ENCODE data around the gene EEF1AKMT2.

- TF ChIP-seq ZBTB26 (CRISPR knock-in tag; IDR thresholded peaks at IDR 0.05) (no peak), CTCF (IDR thresholded peaks at IDR 0.05 in 2 of 3, conservative IDR thresholded peaks at IDR 0.05 in 1 of 3; ENCODE audit: insufficient read depth in 2 of 3, low read depth in 1 of 3, low read length in 3 of 3) (no peak), SMAD1 (IDR thresholded peaks at IDR 0.05; ENCODE audit: low read depth, low read length, partially characterized antibody) (no peak), SP2 (IDR thresholded peaks at IDR 0.05; ENCODE audit: extremely low read depth, low read depth, low read length, poor library complexity, severe bottlenecking) (no peak), E2F6 (IDR thresholded peaks at IDR 0.05; ENCODE audit: borderline replicate concordance in 1 of 2, extremely low read depth in 1 of 2, insufficient read depth in 1 of 2, insufficient read length in 1 of 2, low read depth in 1 of 2, low read length in 1 of 2, poor library complexity in 1 of 2, severe bottlenecking in 1 of 2) (no peak), EZH2 (IDR thresholded peaks at IDR 0.05; ENCODE audit: borderline replicate concordance, low read depth, low read length) (no peak), ZBTB33 (CRISPR knock-in tag; IDR thresholded peaks at IDR 0.05) (no peak), POLR2B (IDR thresholded peaks at IDR 0.05; ENCODE audit: low read depth, partially characterized antibody) (no peak), ZMIZ1 (IDR thresholded peaks at IDR 0.05; ENCODE audit: low read depth in 2 of 2, low read length in 2 of 2) (no peak), PKNOX1 (IDR thresholded peaks at IDR 0.05) (no peak), FOXA3 (CRISPR knock-in tag; conservative IDR thresholded peaks at IDR 0.05 in 1 of 2, IDR thresholded peaks at IDR 0.05 in 1 of 2) (no peak), ATF3 (IDR thresholded peaks at IDR 0.05) (no peak), ATF3 (CRISPR knock-in tag; conservative IDR thresholded peaks at IDR 0.05) (no peak)
Measured at GRCh38 chr10:124713679-124714255, 77.9 kb downstream of the EEF1AKMT2 start.
